ENCODE data around the gene SPSB1. TPM values are rescaled to one million over a fixed set of nuclear protein-coding genes. Genes with fewer than 3 reads are reported as not detected.

The SPSB1 gene
- total RNA-seq, 4 donors from 2014 or later: 33.5 to 111 (median 76.3) TPM

- ATAC-seq (ENCODE audit: low FRiP score): no peak
Observed at GRCh38 chr1:9324246-9325096, 31.8 kb downstream of the SPSB1 start.

GRCh38 chr1:9326596-9326995 is 33.9 kb downstream of the SPSB1 start:
- DNase-seq (ENCODE audit: low spot score) (no peak), ATAC-seq (ENCODE audit: low FRiP score) (no peak)
- no peak for TF ChIP-seq CTCF (IDR thresholded peaks at IDR 0.05)

More at GRCh38 chr1:9324246-9325096, 31.8 kb downstream of the SPSB1 start:
- no peak for TF ChIP-seq CTCF (IDR thresholded peaks at IDR 0.05)
- DNase-seq (ENCODE audit: low spot score): no peak

GRCh38 chr1:9328201-9328600 is 35.5 kb downstream of the SPSB1 start:
- TF ChIP-seq CTCF (IDR thresholded peaks at IDR 0.05): no peak
- no peak for ATAC-seq (ENCODE audit: low FRiP score)
- DNase-seq (ENCODE audit: low spot score): no peak

GRCh38 chr1:9328715-9329114 is 36.0 kb downstream of the SPSB1 start:
- no peak for DNase-seq (ENCODE audit: low spot score)
- TF ChIP-seq CTCF (IDR thresholded peaks at IDR 0.05): no peak
- ATAC-seq (ENCODE audit: low FRiP score): no peak

- ATAC-seq (ENCODE audit: low FRiP score) (no peak), DNase-seq (ENCODE audit: low spot score) (no peak)
- TF ChIP-seq CTCF (IDR thresholded peaks at IDR 0.05): no peak
Observed at GRCh38 chr1:9331016-9331415, 38.3 kb downstream of the SPSB1 start.

GRCh38 chr1:9331558-9332346 is 39.1 kb downstream of the SPSB1 start:
- no peak for DNase-seq (ENCODE audit: low spot score)
- no peak for ATAC-seq (ENCODE audit: low FRiP score)
- no peak for TF ChIP-seq CTCF (IDR thresholded peaks at IDR 0.05)

Measured in omental fat pad (tissue), 4 donors.